Mucosa of descending colon (tissue), 3 donors: ENCODE measurements around the gene TMEM144. TPM values are rescaled to one million over a fixed set of nuclear protein-coding genes. Genes with fewer than 3 reads are reported as not detected.

Source experiments
- ATAC-seq: fragments of 200-7000 bp; cut with Tn5 transposase; one replicate; pipeline ENCODE4 v1.9.1; 2020; ENCODE audit warnings: mild to moderate bottlenecking, moderate library complexity
- DNase-seq, 3 donors: peaks; one replicate each; pipeline ENCODE4 v3.0.0-alpha.2; 2020
- H3K36me3 ChIP-seq: fragments of 200-600 bp; one replicate; pipeline ENCODE4 v1.8.0; 2021; ENCODE audit warnings: low read depth, mild to moderate bottlenecking
- H3K4me1 ChIP-seq: fragments of 200-600 bp; one replicate; pipeline ENCODE4 v1.8.0; 2021; ENCODE audit warnings: low read depth, mild to moderate bottlenecking
- H3K4me3 ChIP-seq: fragments of 200-600 bp; one replicate; pipeline ENCODE4 v1.8.0; 2021; ENCODE audit warnings: mild to moderate bottlenecking
- H3K9me3 ChIP-seq: fragments of 200-600 bp; one replicate; pipeline ENCODE4 v1.8.0; 2021; ENCODE audit warnings: mild to moderate bottlenecking
- intact Hi-C, 2 donors: fragments of 100-400 bp; cut with DNase I in 1 of 2; cut with micrococcal nuclease in 1 of 2; formaldehyde crosslinking; loops; one replicate each; pipeline versions ENCODE4 v1.11.0 to v1.11.1; 2022; cut with DNase I, micrococcal nuclease
- long read RNA-seq, 2 donors: library from polyadenylated mRNA; unstranded; transcript quantifications; one replicate each; pipeline ENCODE4 v2.0.0, GENCODE V29; 2019 to 2021
- total RNA-seq, 3 donors: library from RNA; stranded (reverse); fragmentation: NEBNext Ultra II Directional in 2 of 3; extraction: Animal tissue kit (Norgen Biotek cat#: 25700) in 2 of 3; gene quantifications; one replicate each; pipeline versions ENCODE4 v1.2.1 to v1.2.4, GENCODE V29; 2021 to 2023
- TF ChIP-seq, protein P1 (sequence below): fragments of 200-600 bp; IDR thresholded peaks from one replicate; pipeline ENCODE4 v1.8.0; 2022; ENCODE audit warnings: antibody characterized with exemption, mild to moderate bottlenecking
- donor health status: DM: no; HTN: no; CAD: no; lungs with moderate emphysema.
- donor health status: DM: no; HTN: no; CAD: no.
- donor health status: DM: no; HTN: yes; CAD: no.

Gene TMEM144
- 10 to 100 TPM; 16.1 to 36.7 (median 32.4) TPM for total RNA-seq
- long read RNA-seq, donor 1, partial matches to known transcripts, result 0 of 6 reads
- long read RNA-seq, donor 1, other reads (novel, unspliced or antisense), result 3 of 6 reads
- long read RNA-seq, donor 2, transcript TMEM144-201 (13 exons, 3,442 nt), result major isoform, 9 of 14 reads
- long read RNA-seq, donor 2, partial matches to known transcripts, result 2 of 14 reads
- long read RNA-seq, donor 2, other reads (novel, unspliced or antisense), result 3 of 14 reads

DNA sequence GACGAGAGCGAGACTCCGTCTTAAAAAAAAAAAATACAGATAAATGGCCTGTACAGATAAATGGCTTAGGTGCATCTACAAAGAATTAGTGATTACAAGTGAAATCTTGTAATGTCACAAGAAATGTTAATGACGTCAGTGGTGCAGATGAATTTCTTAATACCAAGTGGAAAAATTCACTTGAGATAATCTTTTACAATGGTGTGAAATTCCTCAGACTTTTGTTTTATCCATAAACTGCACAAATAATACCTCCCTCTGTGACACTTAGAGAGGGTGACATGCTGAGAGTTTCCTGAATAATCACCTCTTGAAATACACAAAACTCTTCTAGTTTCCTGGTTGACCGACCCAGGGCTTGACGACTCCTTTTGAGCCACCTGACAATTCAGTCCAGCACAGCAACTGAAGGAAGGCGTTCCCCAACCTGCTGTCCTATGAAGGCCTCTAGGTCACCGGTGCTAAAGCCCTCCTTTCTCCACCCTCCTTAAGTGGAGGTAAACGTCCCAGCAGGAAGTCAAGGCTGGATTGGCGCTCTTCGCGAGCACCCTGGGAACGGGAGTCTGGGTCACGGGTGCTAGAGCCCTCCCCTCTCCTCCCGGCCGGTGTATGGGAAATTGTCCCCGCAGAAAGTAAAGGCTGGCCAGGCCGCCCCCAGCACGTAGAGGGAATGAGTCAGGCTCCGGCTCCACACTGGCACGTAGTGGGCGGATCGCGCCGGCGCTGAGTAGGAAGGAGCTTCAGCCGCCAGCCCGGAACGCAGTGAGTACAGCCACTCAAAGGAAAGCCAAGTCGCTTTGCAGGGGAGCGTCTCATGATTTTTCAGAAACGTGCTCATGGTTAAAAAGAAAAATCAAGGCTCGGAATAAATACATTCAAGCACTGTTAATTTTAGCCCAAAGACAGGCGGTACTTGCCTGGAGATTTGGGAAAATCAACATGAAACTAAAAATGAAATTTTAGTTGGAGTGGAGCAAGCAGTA is at the start of gene TMEM144:
TMEM144 (plus strand) TSS at position 662 of the 983 bp plus-strand sequence. CDS start 2,182 bp downstream, outside the sequence.
- no peaks in the 10 kb centered on the region for H3K9me3 ChIP-seq
- ATAC-seq (peak; percentile 96), DNase-seq (peak; percentile 93 to 94 (median 93))
- intact Hi-C loops, result no loop called here
- TF ChIP-seq, protein P1, sequence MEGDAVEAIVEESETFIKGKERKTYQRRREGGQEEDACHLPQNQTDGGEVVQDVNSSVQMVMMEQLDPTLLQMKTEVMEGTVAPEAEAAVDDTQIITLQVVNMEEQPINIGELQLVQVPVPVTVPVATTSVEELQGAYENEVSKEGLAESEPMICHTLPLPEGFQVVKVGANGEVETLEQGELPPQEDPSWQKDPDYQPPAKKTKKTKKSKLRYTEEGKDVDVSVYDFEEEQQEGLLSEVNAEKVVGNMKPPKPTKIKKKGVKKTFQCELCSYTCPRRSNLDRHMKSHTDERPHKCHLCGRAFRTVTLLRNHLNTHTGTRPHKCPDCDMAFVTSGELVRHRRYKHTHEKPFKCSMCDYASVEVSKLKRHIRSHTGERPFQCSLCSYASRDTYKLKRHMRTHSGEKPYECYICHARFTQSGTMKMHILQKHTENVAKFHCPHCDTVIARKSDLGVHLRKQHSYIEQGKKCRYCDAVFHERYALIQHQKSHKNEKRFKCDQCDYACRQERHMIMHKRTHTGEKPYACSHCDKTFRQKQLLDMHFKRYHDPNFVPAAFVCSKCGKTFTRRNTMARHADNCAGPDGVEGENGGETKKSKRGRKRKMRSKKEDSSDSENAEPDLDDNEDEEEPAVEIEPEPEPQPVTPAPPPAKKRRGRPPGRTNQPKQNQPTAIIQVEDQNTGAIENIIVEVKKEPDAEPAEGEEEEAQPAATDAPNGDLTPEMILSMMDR, result no peak
- H3K4me1 ChIP-seq, result peaks cover 3% of the 10 kb centered on the region
- no peaks in the 10 kb centered on the region for H3K36me3 ChIP-seq
- peak within 1 kb of the TSS; percentile 18 for H3K4me3 ChIP-seq

DNA sequence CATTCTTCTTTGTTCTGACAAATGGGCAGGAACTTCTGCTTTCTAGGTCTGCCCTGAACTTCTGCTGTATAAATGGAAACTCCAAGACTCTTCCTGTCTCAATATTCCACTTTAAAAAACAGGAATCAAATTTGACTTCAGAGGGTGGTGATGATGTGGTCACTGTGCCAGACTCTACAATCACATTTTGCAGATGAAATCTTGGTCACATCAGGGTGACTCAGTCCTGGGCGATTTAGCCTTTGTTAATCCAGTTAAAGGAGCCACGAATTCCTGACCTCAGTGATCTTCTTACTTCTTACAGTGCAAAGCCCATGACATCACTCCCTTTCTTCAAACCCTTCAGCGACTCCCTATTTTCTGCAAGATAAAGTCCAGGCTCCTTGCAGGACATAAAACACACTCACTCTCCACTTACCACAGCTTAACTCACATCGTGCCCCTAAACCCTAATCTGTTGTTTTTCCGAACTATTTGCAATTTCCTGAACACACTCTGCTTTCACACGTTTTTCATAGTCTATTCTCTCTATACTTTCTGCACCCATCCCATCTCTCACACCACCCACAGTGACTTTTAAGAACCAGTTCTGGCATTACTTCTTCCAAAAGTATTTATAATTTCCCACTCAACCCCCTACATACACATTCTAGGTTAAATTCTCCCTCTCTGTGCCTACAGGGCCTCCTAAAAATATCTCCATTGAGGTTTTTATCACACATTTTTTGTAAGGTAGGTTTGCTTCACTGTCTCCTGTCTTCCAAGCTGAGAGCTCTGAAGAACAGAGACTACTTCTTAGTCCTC is 48.5 kb upstream of the TMEM144 start:
- Histone ChIP-seq H3K4me1 (peaks cover 3% of the 10 kb centered on the region), H3K36me3 (no peaks in the 10 kb centered on the region), H3K4me3 (no peak overlapping the region), H3K9me3 (no peaks in the 10 kb centered on the region)
- ATAC-seq, result peak; percentile 54
- TF ChIP-seq, protein P1, result no peak
- DNase-seq, result peak in 1 of 3 donors; percentile 21
- intact Hi-C loops, result no loop called here

DNA sequence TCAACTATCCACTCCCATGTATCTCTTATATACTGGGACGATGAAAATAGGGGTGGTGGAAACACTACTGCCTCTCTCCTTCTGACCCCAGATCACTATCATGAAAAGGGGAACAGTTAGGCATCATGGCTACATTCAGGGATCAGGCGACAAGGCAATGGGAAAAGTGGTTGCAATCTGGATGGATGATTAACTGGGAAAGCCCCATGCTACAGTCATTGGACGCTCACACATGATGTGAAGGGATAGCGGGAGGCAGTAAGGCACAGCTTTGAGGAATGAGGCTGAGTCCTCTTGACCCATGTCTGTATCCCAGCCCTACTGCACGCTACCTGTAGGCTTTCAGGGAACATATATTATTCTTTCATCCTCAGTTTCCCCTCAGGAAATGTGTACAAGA is 47.7 kb upstream of the TMEM144 start:
- no peaks in the 10 kb centered on the region for H3K36me3 ChIP-seq
- ATAC-seq (no peak), DNase-seq (no peak)
- intact Hi-C loops, result no loop called here
- H3K4me3 ChIP-seq, result no peak overlapping the region
- no peaks in the 10 kb centered on the region for H3K9me3 ChIP-seq
- H3K4me1 ChIP-seq, result no peaks in the 10 kb centered on the region
- TF ChIP-seq, protein P1, result no peak

DNA sequence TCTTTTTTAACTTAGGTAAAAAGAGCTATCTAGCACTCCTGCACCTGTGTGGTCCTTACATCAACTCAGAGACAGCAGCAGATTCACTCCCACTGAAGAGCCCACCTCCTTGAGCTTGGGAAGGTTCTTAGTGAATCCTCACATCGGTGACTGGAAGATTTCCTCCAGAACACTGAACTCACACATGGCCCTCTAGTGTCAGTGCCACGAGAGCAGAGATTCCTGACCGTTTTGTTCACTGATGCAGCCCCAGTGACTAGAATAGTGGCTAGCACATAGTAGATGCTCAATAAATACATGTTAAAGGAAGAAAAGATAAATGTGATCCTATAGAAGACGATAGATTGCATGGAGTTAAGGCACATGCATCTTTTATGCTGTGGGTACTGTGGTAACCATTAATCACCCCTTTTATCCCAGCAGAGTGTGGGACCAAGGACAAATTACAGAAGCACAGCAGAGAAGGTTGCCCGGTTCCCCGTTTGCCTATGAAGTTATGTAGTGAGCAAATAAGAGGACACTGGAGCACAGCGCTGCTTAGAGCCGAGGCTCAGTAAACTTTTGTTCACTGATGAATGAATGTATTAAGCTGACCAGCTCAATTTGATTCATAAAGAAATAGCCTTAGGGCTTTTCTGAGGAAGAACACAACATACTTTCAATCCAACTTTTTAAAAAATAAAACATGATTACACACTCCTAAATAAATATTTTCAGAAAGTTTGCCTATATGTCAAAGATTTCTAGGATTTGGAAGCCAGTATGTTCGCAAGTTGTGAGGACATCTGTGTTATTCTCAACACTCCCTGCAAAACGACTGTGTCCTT is 46.1 kb upstream of the TMEM144 start:
- Histone ChIP-seq H3K36me3 (no peaks in the 10 kb centered on the region), H3K4me3 (no peak overlapping the region), H3K9me3 (no peaks in the 10 kb centered on the region), H3K4me1 (no peaks in the 10 kb centered on the region)
- DNase-seq (no peak), ATAC-seq (no peak)
- intact Hi-C loops, result no loop called here
- TF ChIP-seq, protein P1, result no peak
